SK-N-SH (cell line): ENCODE results near the gene SYNGR2.

Experiments used
- CTCF ChIP-seq: fragments of 200-600 bp; sonication (generic); IDR thresholded peaks from 2 replicates; pipeline ENCODE4 v1.6.1; 2017; ENCODE audit warnings: antibody characterized with exemption, mild to moderate bottlenecking, moderate library complexity
- EZH2phosphoT487 ChIP-seq: fragments of 200-600 bp; sonication (generic); IDR thresholded peaks from 2 replicates; pipeline ENCODE4 v1.6.1; 2017; ENCODE audit warnings: low read depth, mixed run types, mild to moderate bottlenecking, antibody characterized with exemption, moderate library complexity, borderline replicate concordance
- MAX ChIP-seq: IDR thresholded peaks from 2 replicates; pipeline ENCODE4 v1.4.0; 2012; ENCODE audit warnings: low read depth
- POLR2AphosphoS5 ChIP-seq: IDR thresholded peaks from 2 replicates; pipeline ENCODE4 v1.6.1; 2012; ENCODE audit warnings: low read depth, low read length
- TAF1 ChIP-seq: IDR thresholded peaks from 2 replicates; pipeline ENCODE4 v1.6.1; 2012; ENCODE audit warnings: low read depth, mild to moderate bottlenecking, low read length, moderate library complexity, borderline replicate concordance
- YY1 ChIP-seq: IDR thresholded peaks from 2 replicates; pipeline ENCODE4 v1.4.0; 2012; ENCODE audit warnings: low read depth, mild to moderate bottlenecking

- TF ChIP-seq YY1 (no peak), TAF1 (no peak), CTCF (no peak), POLR2AphosphoS5 (no peak), MAX (no peak), EZH2phosphoT487 (no peak)
These were observed 34.3 kb downstream of the SYNGR2 start for GRCh38 chr17:78202666-78203065.
